Measurements from ENCODE around the gene NPFFR2.

Gene NPFFR2

DNA sequence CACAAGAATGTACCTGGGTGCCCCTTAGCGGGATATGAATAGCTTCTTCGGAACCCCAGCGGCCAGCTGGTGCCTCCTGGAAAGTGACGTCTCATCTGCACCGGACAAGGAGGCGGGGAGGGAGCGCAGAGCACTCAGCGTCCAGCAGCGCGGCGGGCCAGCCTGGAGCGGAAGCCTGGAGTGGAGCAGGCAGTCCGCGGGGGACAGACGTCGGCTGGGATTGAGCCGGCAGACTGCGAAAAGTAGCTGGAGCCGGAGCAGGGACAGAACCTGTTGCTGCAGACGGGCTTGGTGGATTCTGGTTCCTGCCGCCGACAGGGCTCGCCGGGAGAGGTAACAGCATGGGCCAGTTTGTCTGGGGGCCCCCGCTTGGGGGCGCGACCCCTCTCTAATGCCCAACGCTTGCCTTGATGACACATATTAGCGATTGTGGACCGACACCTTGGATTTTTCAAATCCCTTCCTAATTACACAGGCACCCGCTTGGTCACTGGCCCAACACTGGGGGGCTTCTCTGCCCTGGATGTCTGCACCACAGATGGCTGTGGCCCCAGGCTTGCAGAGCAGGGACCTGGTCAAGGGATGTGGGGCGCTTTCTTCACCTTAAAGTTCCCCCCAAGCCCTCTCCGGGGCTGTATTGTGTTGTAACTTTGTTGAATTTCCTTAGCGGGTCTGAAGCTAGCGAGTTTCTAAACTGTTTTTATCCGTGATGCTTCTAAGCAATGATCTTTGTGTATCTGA is at the start of gene NPFFR2:
Gene NPFFR2, plus strand, starts transcription at position 133 of the 741 bp plus-strand sequence. CDS start 96,592 bp downstream, outside the sequence.
- TF ChIP-seq GATA2 (IDR thresholded peaks at IDR 0.05; ENCODE audit: low read depth, low read length) (no peak), GATA3 (IDR thresholded peaks at IDR 0.05; ENCODE audit: low read depth, low read length) (no peak)

DNA sequence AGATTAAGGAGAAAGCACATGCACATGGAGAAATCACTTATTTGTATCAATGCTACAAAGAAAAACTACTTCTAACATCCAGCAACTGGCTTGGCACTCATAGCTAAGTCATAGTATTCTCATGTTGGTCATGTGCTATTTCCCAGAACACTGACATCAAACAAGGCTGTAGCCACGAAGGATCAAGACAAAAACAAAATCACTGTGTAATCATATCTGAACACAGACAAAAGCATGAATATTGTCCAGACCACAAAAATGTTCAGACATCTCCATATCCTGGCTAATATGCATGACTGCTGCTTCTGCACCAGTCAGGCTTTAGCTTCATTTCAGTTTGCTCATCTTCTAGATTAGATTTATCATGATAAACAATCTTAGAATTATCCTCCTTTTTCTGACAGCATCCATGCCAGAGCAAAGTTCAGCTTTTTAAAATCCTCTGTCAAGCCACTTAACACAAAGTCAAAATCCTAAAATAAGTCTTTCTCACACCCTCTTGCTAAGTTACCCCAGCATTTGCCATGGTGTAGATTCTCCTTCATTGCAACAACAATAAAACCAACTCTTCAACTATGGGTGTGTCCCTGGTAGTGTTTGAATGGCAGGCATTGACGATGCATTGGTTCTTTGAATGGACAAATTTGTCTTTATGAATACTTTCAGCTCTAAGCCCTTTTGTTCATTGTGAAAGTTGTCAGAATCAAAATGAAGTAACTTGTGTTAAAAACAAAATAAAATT is 39.1 kb upstream of the NPFFR2 start:
- TF ChIP-seq GATA3 (IDR thresholded peaks at IDR 0.05; ENCODE audit: low read depth, low read length) (no peak), GATA2 (IDR thresholded peaks at IDR 0.05; ENCODE audit: low read depth, low read length) (no peak)

DNA sequence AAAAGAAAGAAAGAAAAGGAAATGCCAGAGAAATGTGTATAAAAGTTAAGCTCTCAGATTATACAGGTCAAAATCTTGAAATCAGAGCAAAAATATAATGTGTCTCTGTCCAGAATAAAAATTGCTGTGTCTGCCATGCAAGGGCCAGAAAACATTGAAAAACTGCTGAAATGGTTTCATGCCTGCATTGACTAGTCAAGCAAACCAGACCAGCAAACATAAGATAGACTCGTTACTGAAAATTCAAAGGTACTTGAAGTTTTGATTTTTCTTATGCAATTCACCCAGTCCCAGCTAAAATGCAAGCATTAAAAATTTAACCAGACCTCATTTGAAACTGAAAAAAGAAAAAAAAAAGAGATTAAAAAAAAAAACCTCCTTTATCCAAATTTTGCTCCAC is 37.2 kb upstream of the NPFFR2 start:
- no peak for TF ChIP-seq GATA2 (IDR thresholded peaks at IDR 0.05; ENCODE audit: low read depth, low read length)
- no peak for TF ChIP-seq GATA3 (IDR thresholded peaks at IDR 0.05; ENCODE audit: low read depth, low read length)

DNA sequence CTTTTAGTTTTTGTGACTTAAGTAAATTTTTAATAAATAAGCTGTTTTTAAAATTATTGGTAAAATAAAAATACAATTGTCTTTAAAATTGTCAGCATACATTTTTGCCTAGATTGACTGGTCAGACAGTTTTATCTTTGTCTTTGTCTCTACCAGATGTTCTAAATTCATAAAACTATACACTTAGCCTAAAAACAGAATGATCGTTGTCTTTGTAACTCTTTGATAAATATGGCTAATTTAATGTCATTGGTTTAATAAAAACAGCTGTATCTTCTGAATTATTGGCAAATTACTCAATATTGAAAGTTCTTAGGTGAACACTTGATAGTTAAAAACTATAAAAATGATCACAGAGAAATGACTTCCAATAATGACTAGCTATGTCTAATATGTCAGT is 36.5 kb upstream of the NPFFR2 start:
- TF ChIP-seq GATA2 (IDR thresholded peaks at IDR 0.05; ENCODE audit: low read depth, low read length): no peak
- TF ChIP-seq GATA3 (IDR thresholded peaks at IDR 0.05; ENCODE audit: low read depth, low read length): no peak

DNA sequence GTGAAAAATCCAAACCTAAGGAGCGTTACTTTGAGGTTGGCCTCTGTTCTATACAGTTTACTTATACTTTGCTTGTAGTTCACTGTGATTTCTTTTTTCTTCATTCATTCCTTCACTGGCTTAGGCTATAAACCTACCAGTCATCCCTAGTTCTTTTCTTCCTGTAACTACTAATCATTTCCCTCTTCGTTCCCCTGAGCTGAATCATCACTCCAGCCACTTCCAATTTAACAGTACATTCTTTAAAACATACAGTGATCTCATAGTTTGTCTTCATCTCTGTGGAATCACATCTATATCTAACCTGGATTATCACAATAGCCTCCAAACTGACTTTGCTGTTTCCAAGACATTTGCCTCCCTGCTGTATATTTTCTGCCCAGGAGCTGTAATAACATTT is 25.2 kb upstream of the NPFFR2 start:
- TF ChIP-seq GATA3 (IDR thresholded peaks at IDR 0.05; ENCODE audit: low read depth, low read length): no peak
- no peak for TF ChIP-seq GATA2 (IDR thresholded peaks at IDR 0.05; ENCODE audit: low read depth, low read length)

DNA sequence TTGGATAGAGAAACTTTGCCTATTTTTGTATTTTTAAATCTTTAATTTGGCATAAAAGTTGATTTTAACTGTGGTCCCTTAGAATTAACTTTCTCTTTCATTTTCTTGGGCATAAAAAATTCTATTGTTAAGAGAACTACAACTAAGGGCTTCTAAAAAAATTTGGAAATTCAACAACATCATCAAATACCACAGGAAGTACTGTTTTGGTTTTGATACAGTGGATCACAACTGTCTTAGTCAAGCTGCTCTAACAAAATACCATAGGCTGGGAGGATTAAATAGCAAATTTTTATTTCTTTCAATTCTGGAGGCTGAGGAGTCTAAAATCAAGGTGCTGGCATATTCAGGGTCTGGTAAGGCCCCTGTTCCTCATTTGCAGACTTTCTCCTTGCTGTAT is 19.9 kb upstream of the NPFFR2 start:
- TF ChIP-seq GATA3 (IDR thresholded peaks at IDR 0.05; ENCODE audit: low read depth, low read length) (no peak), GATA2 (IDR thresholded peaks at IDR 0.05; ENCODE audit: low read depth, low read length) (no peak)

DNA sequence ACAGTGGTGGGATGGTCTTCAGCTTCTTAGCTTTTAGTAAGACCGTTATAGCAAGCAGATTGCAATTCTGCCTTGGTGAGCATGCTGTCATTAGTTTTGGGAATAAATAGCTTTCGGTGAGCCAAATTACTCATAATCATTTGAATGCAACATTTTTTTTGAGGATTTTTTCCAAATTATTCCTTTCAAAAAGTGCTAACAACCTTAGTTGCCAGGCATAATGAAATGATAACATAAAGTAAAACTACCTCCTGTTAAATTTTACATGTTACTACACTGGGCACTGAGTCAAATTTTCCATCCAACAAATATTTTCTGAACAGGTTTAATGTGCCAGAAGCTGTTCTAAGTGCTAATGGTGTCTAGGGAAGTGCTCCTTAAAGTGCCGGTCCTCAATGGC is 15.8 kb upstream of the NPFFR2 start:
- no peak for TF ChIP-seq GATA3 (IDR thresholded peaks at IDR 0.05; ENCODE audit: low read depth, low read length)
- no peak for TF ChIP-seq GATA2 (IDR thresholded peaks at IDR 0.05; ENCODE audit: low read depth, low read length)

DNA sequence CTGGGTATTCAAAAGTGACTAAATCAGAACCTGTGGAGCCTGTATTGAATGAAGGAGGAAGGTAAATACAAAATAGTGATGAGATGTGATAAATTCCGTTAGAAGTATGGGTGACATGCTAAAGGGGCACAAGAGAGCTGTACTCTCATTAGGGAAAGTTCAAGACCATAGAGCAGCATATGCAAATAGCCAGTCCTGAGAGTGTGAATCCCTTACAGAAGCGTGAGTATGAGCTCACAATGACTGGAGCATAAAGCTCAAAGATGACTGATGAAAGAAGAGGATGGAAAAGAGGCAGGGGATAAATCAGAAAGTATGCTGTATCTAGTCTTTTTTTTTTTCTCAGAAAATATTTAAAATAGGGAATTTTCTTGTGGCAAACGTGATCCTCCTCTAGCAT is 12.1 kb upstream of the NPFFR2 start:
- TF ChIP-seq GATA2 (IDR thresholded peaks at IDR 0.05; ENCODE audit: low read depth, low read length): no peak
- no peak for TF ChIP-seq GATA3 (IDR thresholded peaks at IDR 0.05; ENCODE audit: low read depth, low read length)

DNA sequence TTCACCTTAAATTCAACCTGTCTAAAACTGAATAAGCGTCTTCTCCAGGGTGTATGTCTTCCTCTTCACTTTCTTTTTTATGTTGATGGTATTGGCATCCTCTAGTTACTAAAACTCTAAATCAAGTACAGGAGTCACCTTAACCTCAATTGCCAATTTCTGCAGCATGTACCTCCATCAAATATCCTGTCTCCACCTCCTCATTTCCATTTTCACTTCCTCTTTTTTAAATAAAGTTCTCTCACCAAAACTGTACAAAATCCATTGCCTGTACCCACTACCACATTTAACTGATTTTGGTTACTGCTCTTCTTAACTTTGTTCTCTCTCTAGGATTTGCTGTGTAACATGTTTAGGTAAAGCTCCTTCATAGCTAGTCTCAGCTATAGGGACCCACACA is 9.2 kb upstream of the NPFFR2 start:
- TF ChIP-seq GATA2 (IDR thresholded peaks at IDR 0.05; ENCODE audit: low read depth, low read length): no peak
- TF ChIP-seq GATA3 (IDR thresholded peaks at IDR 0.05; ENCODE audit: low read depth, low read length): no peak

DNA sequence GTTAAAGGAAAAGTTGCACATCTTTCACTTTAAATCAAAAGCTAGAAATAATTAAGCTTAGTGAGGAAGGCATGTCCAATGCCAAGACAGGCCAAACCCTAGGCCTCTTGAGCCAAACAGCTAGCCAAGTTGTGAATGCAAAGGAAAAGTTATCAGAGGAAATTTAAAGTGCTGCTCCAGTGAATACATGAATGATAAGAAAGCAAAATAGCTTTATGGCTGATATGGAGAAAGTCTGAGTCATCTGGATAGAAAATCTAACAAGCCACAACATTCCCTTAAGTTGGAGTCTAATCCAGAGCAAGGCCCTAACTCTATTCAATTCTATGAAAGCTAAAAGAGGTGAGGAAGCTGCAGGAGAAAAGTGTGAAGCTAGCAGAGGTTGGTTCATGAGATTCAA is 23.8 kb downstream of the NPFFR2 start:
- no peak for TF ChIP-seq GATA3 (IDR thresholded peaks at IDR 0.05; ENCODE audit: low read depth, low read length)
- no peak for TF ChIP-seq GATA2 (IDR thresholded peaks at IDR 0.05; ENCODE audit: low read depth, low read length)

DNA sequence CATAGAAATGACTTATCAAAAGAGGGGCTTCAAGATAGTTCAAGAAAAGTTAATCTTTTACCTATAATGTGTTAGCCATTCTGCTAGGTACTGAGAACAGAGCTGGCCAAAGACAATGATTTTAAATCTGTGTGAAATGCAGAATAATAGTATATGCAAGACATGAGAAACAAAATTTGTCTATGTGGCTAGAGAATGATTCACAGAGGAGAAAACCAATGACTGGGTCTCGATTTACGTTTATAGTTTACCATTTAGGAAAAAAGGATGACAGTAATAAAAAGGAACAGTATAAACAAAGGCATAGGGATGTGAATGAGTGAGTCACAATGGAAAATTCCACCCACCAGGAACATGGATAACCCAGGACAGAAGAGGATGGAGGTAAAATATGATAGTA is 31.9 kb downstream of the NPFFR2 start:
- TF ChIP-seq GATA3 (IDR thresholded peaks at IDR 0.05; ENCODE audit: low read depth, low read length) (no peak), GATA2 (IDR thresholded peaks at IDR 0.05; ENCODE audit: low read depth, low read length) (no peak)

DNA sequence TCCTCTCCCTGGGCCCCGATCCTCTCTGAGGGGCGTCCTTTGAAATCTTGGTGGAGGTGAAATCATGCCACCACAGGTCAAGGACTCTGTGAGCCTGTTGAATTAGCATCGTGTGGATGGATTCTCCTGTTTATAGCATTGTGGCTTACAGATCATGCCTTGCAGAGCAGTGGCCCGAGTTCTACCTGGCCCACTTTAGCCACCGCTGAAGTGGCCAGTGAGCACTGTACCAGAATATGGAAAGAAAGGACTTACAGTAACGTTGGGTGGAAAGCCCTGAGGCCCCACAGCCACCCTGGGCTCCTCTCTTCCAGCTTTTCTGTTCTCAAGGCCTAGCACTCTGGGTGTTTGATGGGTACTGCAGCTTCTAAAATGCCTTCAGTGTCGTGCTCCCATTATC is 35.3 kb downstream of the NPFFR2 start:
- TF ChIP-seq GATA2 (IDR thresholded peaks at IDR 0.05; ENCODE audit: low read depth, low read length): no peak
- TF ChIP-seq GATA3 (IDR thresholded peaks at IDR 0.05; ENCODE audit: low read depth, low read length): no peak

DNA sequence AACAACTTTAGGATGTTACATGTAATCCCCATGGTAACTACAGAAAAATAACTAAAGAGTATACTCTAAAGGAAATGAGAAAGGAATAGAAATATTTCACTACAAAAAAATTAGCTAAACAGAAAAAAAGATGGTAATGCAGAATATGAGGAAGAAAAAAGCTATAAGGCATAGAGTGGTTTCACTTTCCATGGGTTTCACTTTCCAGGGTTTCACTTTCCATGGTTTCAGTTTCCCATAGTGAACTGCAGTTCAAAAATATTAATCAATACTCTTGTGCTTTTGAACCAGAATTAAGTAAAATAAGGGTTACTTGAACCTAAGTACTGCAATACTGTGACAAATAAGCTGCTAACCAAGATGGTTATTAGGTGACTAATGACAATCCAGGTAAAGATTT is 42.0 kb downstream of the NPFFR2 start:
- no peak for TF ChIP-seq GATA2 (IDR thresholded peaks at IDR 0.05; ENCODE audit: low read depth, low read length)
- no peak for TF ChIP-seq GATA3 (IDR thresholded peaks at IDR 0.05; ENCODE audit: low read depth, low read length)

DNA sequence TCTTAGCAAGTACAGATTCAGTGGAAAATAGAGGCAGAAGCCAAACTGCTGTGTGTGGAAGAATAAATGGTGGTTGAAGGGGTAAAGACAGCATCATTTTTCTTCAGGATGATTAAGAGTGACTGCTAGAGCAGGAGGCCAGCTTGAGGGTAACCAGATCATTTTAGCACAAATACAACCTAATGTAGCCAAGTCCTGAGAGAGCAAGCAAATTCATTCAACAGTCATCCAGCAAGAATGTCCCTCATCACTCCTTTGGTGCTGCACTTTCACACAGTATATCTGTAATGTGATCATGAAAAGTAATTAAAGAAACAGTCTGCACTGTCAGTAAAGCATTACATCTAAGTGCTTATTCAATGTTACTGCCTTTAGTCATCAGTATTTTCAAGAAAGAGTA is 44.8 kb downstream of the NPFFR2 start:
- no peak for TF ChIP-seq GATA3 (IDR thresholded peaks at IDR 0.05; ENCODE audit: low read depth, low read length)
- TF ChIP-seq GATA2 (IDR thresholded peaks at IDR 0.05; ENCODE audit: low read depth, low read length): no peak

DNA sequence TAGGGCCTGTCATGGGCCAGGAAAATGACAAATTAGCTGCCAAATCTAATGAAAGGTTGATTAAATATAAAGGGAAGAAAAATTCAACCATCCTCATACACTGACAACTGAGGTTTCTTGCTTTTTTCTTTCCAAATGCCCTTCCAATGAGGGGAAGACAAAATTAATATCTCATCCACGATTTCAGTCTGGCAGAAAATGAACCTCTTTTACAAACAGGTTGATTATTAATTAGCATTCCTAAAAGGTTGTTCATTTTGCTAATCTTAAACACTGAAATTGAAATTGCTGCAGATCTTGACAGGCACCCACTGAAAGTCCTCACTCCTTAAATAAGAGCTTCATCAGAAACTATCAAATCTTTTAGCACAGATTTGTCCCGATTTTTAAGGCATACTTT is 45.5 kb downstream of the NPFFR2 start:
- TF ChIP-seq GATA2 (IDR thresholded peaks at IDR 0.05; ENCODE audit: low read depth, low read length) (no peak), GATA3 (IDR thresholded peaks at IDR 0.05; ENCODE audit: low read depth, low read length) (no peak)

Measured in SH-SY5Y (cell line).